GM20431 (cell line): ENCODE results near the gene LTBP1.

ENCODE experiments used
- in situ Hi-C: fragments of 300-500 bp; cut with MseI, MboI; formaldehyde crosslinking; loops from one replicate; pipeline ENCODE4 v1.15.0; 2020; ENCODE audit warnings: low sequenced_read_pairs; ENCODE audit not compliant: unreplicated experiment

The LTBP1 gene

GRCh38 chr2:33104052-33104623 is 157.4 kb downstream of the LTBP1 start:
- in situ Hi-C loops: no loop called here

GRCh38 chr2:33104726-33105125 is 158.0 kb downstream of the LTBP1 start:
- in situ Hi-C loops: no loop called here

- in situ Hi-C loops: no loop called here
Measured at GRCh38 chr2:33106115-33106514, 159.4 kb downstream of the LTBP1 start.

GRCh38 chr2:33107690-33108482 is 161.1 kb downstream of the LTBP1 start:
- in situ Hi-C loops: no loop called here

- in situ Hi-C loops: no loop called here
Measured at GRCh38 chr2:33108483-33109443, 162.0 kb downstream of the LTBP1 start.

GRCh38 chr2:33110461-33110860 is 163.7 kb downstream of the LTBP1 start:
- in situ Hi-C loops: no loop called here

GRCh38 chr2:33111002-33111446 is 164.3 kb downstream of the LTBP1 start:
- in situ Hi-C loops: no loop called here

- in situ Hi-C loops: no loop called here
Measured at GRCh38 chr2:33115196-33115595, 168.4 kb downstream of the LTBP1 start.

GRCh38 chr2:33115728-33116127 is 169.0 kb downstream of the LTBP1 start:
- in situ Hi-C loops: no loop called here

- in situ Hi-C loops: no loop called here
Measured at GRCh38 chr2:33116799-33117198, 170.0 kb downstream of the LTBP1 start.

- in situ Hi-C loops: no loop called here
Measured at GRCh38 chr2:33118651-33119050, 171.9 kb downstream of the LTBP1 start.

GRCh38 chr2:33121416-33121815 is 174.7 kb downstream of the LTBP1 start:
- in situ Hi-C loops: no loop called here

- in situ Hi-C loops: no loop called here
Measured at GRCh38 chr2:33121925-33122324, 175.2 kb downstream of the LTBP1 start.

- in situ Hi-C loops: no loop called here
Measured at GRCh38 chr2:33122726-33123125, 176.0 kb downstream of the LTBP1 start.

GRCh38 chr2:33123216-33123615 is 176.5 kb downstream of the LTBP1 start:
- in situ Hi-C loops: no loop called here

GRCh38 chr2:33126552-33126951 is 179.8 kb downstream of the LTBP1 start:
- in situ Hi-C loops: no loop called here

- in situ Hi-C loops: no loop called here
Measured at GRCh38 chr2:33126958-33127357, 180.2 kb downstream of the LTBP1 start.

- in situ Hi-C loops: no loop called here
Measured at GRCh38 chr2:33129263-33130053, 182.7 kb downstream of the LTBP1 start.

GRCh38 chr2:33130054-33130447 is 183.3 kb downstream of the LTBP1 start:
- in situ Hi-C loops: no loop called here

- in situ Hi-C loops: no loop called here
Measured at GRCh38 chr2:33130544-33130943, 183.8 kb downstream of the LTBP1 start.
